ENCODE results near the gene SLAIN1.

The SLAIN1 gene

DNA sequence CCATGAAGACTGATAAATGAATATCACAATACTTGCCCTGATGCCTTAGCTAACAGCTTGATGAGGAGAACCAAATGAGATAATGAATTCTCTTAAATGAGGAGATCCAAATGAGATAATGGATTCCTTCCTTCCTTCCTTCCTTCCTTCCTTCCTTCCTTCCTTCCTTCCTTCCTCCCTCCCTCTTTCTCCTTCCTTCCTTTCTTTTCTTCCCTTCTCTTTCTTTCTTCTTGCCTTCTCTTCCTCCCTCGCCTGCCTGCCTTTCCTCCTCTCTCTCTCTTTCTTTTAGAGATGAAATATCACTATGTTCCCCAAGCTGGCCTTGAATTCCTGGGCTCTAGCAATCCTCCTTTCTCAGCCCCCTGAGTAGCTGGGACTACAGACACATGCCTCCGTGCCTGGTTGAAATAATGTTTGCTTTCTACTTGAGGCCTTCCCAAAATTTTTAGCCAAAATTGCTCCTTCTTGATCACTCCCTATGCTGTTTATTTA is 4.0 kb upstream of the SLAIN1 start:
- TF ChIP-seq, protein P1, sequence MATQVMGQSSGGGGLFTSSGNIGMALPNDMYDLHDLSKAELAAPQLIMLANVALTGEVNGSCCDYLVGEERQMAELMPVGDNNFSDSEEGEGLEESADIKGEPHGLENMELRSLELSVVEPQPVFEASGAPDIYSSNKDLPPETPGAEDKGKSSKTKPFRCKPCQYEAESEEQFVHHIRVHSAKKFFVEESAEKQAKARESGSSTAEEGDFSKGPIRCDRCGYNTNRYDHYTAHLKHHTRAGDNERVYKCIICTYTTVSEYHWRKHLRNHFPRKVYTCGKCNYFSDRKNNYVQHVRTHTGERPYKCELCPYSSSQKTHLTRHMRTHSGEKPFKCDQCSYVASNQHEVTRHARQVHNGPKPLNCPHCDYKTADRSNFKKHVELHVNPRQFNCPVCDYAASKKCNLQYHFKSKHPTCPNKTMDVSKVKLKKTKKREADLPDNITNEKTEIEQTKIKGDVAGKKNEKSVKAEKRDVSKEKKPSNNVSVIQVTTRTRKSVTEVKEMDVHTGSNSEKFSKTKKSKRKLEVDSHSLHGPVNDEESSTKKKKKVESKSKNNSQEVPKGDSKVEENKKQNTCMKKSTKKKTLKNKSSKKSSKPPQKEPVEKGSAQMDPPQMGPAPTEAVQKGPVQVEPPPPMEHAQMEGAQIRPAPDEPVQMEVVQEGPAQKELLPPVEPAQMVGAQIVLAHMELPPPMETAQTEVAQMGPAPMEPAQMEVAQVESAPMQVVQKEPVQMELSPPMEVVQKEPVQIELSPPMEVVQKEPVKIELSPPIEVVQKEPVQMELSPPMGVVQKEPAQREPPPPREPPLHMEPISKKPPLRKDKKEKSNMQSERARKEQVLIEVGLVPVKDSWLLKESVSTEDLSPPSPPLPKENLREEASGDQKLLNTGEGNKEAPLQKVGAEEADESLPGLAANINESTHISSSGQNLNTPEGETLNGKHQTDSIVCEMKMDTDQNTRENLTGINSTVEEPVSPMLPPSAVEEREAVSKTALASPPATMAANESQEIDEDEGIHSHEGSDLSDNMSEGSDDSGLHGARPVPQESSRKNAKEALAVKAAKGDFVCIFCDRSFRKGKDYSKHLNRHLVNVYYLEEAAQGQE (IDR thresholded peaks at IDR 0.05; ENCODE audit: insufficient read depth in 1 of 2, low read depth in 2 of 2, low read length in 2 of 2): no peak
- TF ChIP-seq FOXP2 (optimal IDR thresholded peaks at IDR 0.05; ENCODE audit: borderline replicate concordance, extremely low read depth, extremely low read length, insufficient read depth) (no peak), POLR2AphosphoS5 (IDR thresholded peaks at IDR 0.05; ENCODE audit: low read depth, low read length) (no peak), SIN3A (IDR thresholded peaks at IDR 0.05; ENCODE audit: borderline replicate concordance, insufficient read depth, low read length) (no peak), TAF1 (IDR thresholded peaks at IDR 0.05; ENCODE audit: borderline replicate concordance, insufficient read depth, low read length) (no peak)

DNA sequence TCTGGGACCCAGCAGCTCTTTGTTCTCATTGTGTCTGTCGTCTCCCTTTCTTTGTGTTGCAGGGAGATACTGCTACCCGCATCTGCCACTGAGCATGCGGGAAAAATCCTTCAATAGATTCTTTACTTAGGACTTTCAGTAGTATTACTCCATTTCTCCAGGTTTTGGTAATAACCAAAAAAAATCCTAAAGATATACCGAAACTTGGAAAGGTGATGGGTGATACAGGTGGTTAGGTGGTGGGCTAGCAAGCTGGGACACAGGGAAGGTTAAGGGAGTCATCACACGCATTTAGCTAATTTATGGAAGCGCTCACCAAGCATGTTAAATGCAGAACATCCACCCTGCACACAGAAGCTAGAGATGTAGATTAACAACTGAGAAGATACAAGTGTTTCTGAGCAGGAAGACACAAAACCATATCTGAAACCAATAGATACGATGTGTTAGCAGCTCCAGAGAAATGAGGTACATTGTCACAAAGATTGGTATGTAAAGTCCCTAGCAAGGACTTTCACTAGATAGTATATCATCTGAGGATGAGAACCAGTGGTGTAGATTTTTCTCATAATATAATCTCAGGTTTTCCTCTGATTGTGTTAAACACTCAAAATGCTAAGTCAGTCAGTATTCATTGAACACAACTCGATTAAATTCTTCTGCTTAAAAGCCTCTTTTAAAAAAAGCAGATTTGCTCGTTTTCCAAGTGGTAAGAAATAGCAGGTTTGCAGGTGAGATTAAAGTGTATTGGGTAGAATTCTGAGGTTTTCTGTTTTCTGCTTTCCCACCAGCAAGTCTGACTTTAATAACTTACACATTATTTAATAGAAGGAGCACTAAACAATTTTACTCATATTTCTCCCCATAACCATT is 1.2 kb upstream of the SLAIN1 start:
- TF ChIP-seq FOXP2 (optimal IDR thresholded peaks at IDR 0.05; ENCODE audit: borderline replicate concordance, extremely low read depth, extremely low read length, insufficient read depth) (no peak), POLR2AphosphoS5 (IDR thresholded peaks at IDR 0.05; ENCODE audit: low read depth, low read length) (no peak), TAF1 (IDR thresholded peaks at IDR 0.05; ENCODE audit: borderline replicate concordance, insufficient read depth, low read length) (no peak)
- TF ChIP-seq, protein P1 (IDR thresholded peaks at IDR 0.05; ENCODE audit: insufficient read depth in 1 of 2, low read depth in 2 of 2, low read length in 2 of 2): no peak

DNA sequence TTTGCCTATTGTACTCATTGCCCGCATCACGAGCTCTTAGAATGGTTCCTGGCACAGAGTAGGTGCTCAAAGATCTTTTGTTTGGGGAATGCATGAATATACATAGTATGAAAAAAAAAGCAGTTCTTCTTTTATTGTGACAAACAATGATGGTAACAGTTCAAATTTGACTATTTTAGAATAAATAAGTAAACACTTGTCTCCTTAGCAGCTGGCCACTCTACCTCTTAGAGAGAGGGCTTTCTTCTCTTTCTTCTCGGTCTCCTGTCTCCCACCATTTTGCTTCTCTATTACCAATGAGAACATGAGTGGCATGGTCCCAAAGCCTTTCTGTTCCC is 639 bp upstream of the SLAIN1 start:
- TF ChIP-seq POLR2AphosphoS5 (IDR thresholded peaks at IDR 0.05; ENCODE audit: low read depth, low read length): no peak
- no peak for TF ChIP-seq TAF1 (IDR thresholded peaks at IDR 0.05; ENCODE audit: borderline replicate concordance, insufficient read depth, low read length)

DNA sequence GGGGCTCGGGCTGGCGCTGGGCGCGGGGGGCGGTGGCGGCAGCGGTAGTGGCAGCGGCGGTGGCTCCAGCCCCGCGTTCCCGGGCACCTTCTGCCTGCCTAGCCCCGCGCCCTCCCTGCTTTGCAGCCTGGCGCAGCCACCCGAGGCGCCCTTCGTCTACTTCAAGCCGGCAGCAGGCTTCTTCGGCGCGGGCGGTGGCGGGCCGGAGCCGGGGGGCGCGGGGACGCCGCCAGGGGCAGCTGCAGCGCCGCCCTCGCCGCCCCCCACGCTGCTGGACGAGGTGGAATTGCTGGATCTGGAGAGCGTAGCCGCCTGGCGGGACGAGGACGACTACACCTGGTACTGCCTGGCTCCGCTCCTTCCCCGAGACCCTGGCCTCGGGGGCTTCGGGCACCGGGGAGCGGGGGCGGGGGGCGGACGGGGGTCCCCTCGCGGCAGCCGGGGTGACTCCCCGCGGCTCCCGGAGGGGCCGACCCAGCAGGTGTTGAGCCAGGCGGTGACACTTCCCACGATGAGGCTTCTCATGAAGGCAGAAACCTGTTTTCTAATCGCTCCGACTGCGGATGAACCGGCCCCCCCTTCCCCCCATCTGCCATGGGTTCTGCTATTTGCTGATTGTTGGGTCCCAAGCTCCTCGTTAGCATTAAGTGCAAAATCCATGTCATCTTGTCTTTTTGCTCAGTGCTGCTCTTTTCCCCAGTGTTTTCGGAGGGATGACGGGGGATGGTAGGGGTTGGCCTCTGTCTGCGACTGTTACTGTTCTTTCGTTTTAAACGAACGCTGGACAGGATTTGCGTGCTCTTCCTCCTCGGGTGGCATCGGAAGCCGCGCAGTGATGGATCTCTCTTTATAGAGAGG is 943 bp downstream of the SLAIN1 start:
- TF ChIP-seq SIN3A (IDR thresholded peaks at IDR 0.05; ENCODE audit: borderline replicate concordance, insufficient read depth, low read length): no peak
- TF ChIP-seq FOXP2 (optimal IDR thresholded peaks at IDR 0.05; ENCODE audit: borderline replicate concordance, extremely low read depth, extremely low read length, insufficient read depth): no peak
- TF ChIP-seq, protein P1 (IDR thresholded peaks at IDR 0.05; ENCODE audit: insufficient read depth in 1 of 2, low read depth in 2 of 2, low read length in 2 of 2): no peak
- TF ChIP-seq TAF1 (IDR thresholded peaks at IDR 0.05; ENCODE audit: borderline replicate concordance, insufficient read depth, low read length): no peak
- TF ChIP-seq POLR2AphosphoS5 (IDR thresholded peaks at IDR 0.05; ENCODE audit: low read depth, low read length): no peak

DNA sequence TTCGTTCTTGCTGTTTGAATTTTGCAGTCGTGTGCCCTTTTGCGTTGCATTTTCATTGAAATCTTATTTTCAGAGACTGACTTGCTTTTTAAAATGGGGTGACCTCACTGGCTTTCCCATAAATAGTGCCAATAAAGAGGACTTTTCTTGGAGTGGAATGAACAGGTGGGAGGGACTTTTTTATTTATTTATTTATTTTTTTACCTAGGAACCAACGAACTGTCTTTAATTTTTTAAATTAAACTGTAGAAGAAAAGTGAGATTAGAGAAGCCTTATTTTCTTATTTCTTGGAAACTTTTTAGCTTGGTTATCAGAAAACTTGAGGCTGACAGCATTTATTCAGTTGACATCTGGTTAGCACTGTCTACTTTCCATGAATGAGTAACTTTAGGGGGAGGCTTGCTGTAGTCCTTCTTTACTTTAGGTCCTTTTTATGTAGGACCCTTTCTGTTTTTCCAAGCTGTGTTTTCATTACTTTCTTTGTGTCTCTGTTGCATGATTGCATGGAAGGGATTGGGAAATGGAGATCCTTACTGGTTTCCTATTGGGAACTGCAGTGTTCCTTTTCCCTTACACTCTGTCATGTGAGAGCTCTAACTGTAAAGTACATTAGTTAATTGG is 1.7 kb downstream of the SLAIN1 start:
- TF ChIP-seq POLR2AphosphoS5 (IDR thresholded peaks at IDR 0.05; ENCODE audit: low read depth, low read length) (no peak), TAF1 (IDR thresholded peaks at IDR 0.05; ENCODE audit: borderline replicate concordance, insufficient read depth, low read length) (no peak), FOXP2 (optimal IDR thresholded peaks at IDR 0.05; ENCODE audit: borderline replicate concordance, extremely low read depth, extremely low read length, insufficient read depth) (no peak), SIN3A (IDR thresholded peaks at IDR 0.05; ENCODE audit: borderline replicate concordance, insufficient read depth, low read length) (no peak)
- TF ChIP-seq, protein P1 (IDR thresholded peaks at IDR 0.05; ENCODE audit: insufficient read depth in 1 of 2, low read depth in 2 of 2, low read length in 2 of 2): no peak

Data from PFSK-1 (cell line).